OCI-M2 (cell line): Measurements from ENCODE around the gene CAMSAP1.
"Not testable (repeated sequence)": the region's sequence is repeated elsewhere in the genome, so short reads cannot be mapped to it uniquely, and the experiment has no call there.

Experiments
- DNase-seq: peaks from one replicate; lab custom pipeline; 2025; ENCODE audit not compliant: unreplicated experiment; lab: John Stamatoyannopoulos, UW

The CAMSAP1 gene

DNA sequence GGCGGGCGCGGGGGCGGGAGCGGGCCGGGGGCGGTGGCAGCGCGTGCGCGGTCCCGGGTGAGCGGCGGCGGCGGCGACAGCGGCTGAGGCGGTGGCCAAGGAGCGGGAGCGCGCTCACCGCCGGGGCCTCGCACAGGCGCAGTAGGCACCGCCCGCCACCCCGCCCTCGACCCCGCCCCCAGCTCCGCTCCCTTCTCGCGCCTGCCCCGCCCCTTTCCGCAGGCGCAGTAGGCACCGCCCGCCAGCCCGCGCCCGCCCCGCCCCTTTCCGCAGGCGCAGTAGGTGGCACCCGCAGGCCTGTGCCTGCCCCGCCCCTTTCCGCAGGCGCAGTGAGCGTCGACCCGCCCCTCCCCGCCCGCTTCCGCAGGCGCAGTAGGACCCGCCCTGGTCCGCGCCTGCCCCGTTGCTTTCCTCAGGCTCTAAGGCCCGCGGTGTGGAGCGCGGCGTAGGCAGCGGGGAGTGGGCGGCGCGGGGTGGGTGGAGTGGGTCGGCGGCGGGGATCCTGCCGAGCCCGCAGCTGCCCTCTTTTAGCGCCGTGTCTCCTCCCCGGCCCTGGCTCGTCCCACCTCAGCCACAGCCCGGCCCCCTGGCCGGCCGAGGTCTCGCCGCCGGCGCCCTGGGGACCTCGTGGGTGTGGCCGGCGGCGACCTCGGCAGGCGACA is at the start of gene CAMSAP1:
Gene CAMSAP1 (minus strand): TSS at position 116 of the 662 bp plus-strand sequence. CDS start 387 bp downstream, outside the sequence.
- DNase-seq = peak; percentile 30

DNA sequence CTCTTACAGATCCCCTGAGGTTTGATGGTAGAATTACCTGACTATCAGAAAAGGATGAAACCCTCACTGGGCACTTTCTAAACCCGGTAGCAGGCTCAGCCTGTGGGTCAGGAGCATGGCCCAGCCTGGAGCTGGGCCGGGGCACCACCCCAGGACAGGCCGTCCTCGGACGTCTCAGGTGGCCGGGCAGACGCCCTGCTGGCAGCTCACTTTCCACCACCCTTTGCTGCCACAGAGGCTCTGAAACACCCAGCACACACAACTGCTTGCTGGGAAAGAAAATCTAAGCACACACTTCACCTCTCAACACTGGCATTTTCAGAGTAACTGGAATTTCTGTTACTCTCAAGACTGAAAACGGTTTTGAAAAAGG is 49.4 kb upstream of the CAMSAP1 start:
- DNase-seq = no peak

DNA sequence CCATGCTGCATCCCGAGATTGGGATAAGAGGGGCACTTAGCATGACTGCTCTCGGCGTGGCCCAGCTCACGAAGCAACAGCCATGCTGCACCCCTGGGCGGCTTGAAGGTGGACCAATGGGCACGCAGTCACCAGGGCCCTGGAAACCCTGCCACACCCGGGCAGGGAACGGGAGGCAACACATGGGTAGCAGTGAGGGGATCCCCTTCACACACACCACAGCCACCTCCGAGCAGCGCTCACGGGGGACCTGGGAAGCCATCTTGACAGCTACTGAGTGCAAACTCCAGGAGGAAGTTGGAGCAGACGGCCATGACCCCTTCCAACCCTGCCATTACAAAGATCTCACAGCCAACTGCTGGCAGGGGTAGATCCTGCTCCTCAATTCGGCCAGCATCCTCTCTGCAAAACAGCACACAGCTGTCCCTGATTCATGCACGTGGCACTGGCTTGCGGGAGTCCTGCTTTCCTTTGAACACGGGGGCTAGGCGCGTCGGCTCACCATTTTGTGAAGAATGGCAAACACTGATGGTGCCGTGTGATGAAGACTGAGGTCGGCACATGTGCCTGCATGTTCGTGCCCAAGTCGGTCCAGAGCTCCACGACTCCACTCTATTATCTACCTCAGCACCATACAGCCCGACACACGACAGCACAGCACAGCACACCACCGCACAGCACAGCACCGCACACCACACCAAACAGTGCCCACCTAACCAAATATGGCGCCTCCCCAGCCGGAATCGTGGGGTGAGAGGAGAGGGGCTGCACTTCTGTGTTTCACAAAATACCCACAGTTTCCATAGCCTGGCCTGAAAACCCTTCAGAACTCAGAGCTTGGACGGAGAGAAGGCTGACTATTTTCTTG is 48.8 kb upstream of the CAMSAP1 start:
- no peak for DNase-seq

- DNase-seq = no peak
Measured at GRCh38 chr9:135952664-135953206, 45.4 kb upstream of the CAMSAP1 start.

GRCh38 chr9:135951889-135952663 is 44.7 kb upstream of the CAMSAP1 start:
- DNase-seq = peak; percentile 36

DNA sequence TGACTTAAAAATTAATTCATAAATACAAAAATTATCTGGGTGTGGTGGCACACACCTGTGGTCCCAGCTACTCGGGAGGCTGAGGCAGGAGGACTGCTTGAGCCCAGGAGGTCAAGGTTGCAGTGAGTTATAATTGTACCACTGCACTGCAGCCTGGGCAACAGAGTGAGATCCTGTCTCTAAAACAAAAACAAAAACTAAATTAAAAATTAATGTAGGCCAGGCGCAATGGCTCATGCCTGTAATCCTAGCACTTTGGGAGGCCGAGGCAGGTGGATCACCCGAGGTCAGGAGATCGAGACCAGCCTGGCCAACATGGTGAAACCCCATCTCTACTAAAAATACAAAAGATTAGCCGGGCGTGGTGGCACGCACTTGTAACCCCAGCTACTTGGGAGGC is 44.0 kb upstream of the CAMSAP1 start:
- DNase-seq = not testable (repeated sequence)

DNA sequence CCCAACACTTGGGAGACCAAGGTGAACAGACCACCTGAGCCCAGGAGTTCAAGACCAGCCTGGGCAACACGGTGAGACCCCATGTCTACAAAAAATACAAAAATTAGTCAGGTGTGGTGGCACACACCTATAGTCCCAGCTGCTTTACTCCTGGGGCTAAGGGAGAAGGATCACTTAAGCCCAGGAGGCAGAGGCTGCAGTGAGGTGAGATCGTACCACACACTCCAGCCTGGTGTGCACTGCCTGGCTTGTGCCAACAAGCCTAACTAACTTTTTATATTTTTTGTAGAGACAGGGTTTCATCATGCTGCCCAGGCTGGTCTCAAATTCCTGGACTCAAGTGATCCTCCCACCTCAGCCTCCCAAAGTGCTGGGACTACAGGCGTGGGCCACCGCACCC is 43.5 kb upstream of the CAMSAP1 start:
- not testable (repeated sequence) for DNase-seq

DNA sequence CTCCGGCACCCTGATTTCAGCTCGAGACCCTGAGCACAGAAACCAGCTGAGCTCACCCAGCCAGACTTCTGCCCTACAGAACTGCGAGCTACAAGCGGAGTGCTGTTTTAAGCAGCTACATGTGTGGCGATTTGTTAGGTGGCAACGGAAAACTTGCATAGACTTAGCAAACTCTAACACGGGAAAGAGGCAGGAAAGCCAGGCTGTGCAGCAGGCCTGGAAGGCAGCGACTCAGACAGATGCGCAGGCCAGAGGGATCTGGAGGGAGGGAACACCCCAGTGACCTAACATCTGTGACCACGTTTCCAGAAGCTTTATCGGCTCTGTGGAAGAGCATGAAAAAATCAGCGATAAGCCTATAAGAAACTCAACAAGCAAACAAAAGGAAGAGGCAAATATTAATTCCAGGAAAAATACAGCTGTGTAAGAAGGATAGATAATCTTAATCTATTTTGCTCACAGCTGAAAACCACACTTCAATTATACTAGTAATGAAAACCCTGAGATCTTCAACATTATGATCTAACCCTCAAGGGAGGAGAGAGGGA is 42.9 kb upstream of the CAMSAP1 start:
- DNase-seq = peak; percentile 61

DNA sequence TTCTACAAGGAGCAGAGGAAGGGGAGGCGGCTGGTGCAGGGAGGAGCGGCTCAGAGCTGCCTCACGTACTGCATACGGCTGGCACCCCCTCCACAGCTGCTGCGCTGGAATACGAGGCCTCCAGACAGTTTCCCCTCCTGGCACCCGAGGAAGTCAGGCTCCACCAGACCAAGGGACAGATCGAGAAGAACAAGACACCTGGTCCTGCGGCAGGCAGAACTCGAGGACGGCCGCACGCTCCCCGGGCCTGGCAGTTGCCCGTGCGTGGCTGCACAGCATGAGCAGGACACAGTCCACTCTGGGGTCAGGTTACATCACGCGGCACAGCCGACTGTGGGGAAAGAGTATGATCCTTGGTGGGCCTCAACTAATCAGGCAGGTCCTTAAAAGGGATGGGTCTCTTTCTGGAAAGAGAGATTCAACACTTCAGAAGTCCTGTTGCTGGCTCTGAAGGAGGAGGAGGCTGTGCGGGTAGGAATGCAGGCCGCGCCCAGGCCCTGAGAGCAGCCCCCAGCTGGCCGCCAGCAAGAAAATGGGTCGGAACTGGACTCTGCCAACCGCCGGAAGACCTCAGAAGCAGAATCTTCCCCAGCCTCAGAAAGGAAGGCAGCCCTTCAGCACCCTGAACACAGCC is 42.3 kb upstream of the CAMSAP1 start:
- DNase-seq = no peak

- DNase-seq = no peak
Measured at GRCh38 chr9:135948968-135949367, 41.6 kb upstream of the CAMSAP1 start.

DNA sequence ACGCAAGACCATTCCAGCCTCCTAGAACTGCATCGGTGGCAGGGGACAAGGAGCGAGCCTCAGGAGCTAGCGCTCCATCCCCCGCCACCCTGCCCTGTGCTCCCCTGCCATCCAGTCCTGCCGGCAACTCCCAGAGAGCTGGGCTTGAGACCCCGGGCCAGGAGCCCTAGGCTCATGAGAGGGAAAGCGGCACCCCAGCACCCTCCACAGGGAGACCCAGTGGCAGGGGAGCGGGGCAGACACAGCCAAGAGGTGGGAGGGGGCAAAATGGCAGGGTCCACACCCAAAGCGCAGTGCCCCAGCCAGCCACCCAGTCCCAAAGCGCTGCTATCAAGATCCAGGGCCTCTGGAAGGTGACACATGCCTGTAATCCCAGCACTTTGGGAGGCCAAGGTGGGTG is 41.1 kb upstream of the CAMSAP1 start:
- no peak for DNase-seq

GRCh38 chr9:135947582-135947981 is 40.2 kb upstream of the CAMSAP1 start:
- no peak for DNase-seq

DNA sequence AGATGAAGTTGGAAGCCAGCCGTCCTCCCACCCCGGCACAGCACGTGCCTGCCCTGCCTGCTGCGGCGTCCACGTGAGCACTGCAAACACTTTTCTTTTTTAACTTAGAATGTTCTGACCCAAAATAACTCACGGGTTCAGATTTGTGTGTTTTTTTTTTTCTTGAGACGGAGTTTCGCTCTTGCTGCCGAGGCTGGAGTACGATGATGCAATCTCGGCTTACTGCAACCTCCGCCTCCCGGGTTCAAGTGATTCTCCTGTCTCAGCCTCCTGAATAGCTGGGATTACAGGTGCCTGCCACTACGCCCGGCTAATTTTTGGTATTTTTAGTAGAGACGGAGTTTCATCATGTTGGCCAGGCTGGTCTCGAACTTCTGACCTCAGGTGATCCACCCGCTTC is 39.8 kb upstream of the CAMSAP1 start:
- not testable (repeated sequence) for DNase-seq

DNA sequence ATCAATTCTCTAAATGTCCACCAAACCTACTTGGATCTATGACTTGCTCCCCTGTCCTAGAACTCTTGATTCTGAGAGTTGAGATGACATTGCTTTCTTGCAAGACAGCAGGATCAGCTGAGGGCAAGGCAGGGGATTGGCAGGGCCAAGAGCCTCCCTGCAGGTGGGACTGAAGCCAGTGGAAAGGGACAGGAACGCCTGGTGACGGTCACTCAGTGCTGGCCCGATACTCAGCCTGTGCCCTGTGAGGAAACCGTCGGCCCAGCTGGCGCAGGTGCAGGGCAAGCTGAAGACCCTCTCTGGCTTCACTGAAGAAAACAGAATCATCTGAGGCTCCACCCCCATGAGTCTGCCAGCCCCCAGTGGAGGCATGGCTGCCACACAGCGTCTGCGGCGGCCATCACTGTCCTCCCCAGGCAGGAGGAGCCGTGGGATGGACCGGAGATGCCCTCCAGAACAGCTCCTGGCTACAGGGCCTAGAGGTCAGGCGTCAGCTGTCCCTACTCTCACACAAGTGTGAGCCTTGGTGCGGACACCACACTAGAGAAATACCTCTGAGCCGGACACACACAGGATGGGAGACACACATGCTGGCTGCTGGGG is 39.1 kb upstream of the CAMSAP1 start:
- no peak for DNase-seq

- no peak for DNase-seq
Measured at GRCh38 chr9:135945969-135946368, 38.6 kb upstream of the CAMSAP1 start.

DNA sequence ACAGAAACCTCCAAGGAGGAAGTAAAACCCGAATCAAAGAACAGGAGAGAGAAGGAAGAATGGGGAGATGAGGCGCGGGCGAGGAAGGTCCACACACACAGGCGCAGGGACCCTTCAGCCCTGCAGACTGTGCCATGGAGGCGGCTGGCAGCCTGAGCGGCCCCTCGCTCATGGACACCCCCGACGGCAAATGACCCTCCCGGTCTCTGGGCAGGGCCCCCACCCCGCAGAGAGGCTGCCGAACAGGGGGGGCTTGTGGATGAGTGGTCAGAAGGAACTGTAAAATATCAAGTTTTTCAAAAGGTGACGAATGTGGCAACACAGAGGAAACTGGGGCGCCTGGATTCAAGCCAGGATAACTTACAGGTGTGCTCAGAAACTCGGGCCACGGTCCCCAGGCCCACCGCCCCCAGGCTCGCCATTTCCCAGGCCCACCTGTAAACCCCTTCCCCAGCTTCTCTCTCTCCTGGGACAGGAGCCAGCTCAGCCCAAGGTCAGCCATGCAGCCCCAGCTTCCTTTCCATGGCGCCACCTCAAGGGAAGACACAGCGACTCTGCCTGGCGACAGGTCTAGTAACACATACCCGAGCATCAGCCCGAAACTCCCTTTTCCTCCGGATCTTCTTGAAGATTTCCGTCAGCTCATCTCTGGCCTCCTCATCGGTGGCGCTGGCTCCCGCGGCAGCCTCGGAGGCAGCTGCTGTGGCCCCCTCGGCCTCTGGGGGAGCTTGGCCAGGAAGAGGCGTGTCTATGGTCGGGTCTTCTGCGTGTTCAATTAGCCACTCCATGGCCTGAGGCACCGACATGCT is 37.3 kb upstream of the CAMSAP1 start:
- no peak for DNase-seq

DNA sequence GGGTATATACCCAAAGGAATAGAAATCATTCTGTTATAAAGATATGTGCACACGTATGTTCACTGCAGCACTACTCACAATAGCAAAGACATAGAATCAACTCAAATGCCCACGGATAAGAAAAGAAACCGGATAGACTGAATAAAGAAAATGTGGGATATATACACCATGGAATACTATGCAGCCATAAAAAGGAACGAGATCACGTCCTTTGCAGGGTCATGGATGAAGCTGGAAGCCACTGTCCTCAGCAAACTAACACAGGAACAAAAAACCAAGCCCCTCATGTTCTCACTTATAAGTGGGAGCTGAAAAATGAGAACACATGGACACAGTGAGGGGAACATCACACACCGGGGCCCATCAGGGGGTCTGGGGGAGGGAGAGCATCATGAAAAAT is 36.3 kb upstream of the CAMSAP1 start:
- not testable (repeated sequence) for DNase-seq

- no peak for DNase-seq
Measured at GRCh38 chr9:135941288-135941995, 34.1 kb upstream of the CAMSAP1 start.
